ENCODE data around the gene IER3.
"Not testable (repeated sequence)": the region's sequence is repeated elsewhere in the genome, so short reads cannot be mapped to it uniquely, and the experiment has no call there.

IER3 gene

DNA sequence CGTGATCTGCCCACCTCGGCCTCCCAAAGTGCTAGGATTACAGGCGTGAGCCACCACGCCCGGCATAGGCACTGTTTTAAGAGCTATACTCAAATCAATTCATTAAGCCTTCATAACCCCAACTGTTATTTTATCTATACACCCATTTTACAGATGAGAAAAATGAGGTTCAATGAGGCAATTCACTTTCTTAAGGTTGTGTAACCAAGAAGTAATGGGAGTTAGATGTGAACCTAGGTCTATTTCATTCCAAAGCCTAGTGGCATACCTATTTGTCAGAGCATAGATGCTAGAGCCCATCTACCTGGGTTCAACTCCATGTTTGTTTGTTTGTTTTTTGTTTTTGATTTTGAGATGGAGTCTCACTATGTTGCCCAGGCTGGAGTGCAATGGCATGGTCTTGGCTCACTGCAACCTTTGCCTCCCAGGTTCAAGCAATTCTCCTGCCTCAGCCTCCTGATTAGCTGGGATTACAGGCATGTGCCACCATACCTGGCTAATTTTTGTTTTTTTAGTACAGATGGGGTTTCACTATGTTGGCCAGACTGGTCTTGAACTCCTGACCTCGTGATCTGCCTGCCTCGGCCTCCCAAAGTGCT, 12.2 kb upstream of the IER3 start:
- not testable (repeated sequence) for DNase-seq

DNA sequence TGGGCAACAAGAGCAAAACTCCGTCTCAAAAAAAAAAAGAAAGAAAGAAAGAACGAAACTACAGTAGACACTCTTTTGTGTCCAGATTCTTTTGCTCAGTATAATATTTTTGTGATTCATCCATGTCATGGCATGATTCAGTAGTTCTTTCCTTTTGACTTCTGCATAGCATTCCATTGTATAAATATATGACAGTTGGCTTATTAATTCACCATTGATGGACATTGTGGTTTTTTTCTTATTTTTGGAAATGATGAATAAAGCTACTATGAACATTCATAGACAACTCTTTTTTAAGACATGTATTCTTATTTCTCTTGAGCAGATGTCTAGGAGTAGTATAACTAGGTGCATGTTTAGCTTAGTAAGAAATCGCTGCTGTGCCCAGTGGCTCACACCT, 10.3 kb upstream of the IER3 start:
- no peak overlapping the region for H4K8ac ChIP-seq (ENCODE audit: low read length)
- no peak overlapping the region for H2AK5ac ChIP-seq (ENCODE audit: low read length, severe bottlenecking)
- no peak overlapping the region for H3K27ac ChIP-seq (ENCODE audit: low read length, poor library complexity, severe bottlenecking)
- H3K36me3 ChIP-seq (ENCODE audit: control insufficient read depth in 1 of 2, insufficient read depth in 2 of 2, low read depth in 1 of 2, low read length in 2 of 2): no peaks in the 10 kb centered on the region
- H2BK12ac ChIP-seq (ENCODE audit: low read length in 2 of 2): no peak overlapping the region
- H2BK15ac ChIP-seq (ENCODE audit: low read depth, poor library complexity, severe bottlenecking): no peak overlapping the region
- no peak overlapping the region for H3K9ac ChIP-seq (ENCODE audit: low read length)
- no peak overlapping the region for H3K14ac ChIP-seq (ENCODE audit: low read length in 2 of 2)
- H3K23ac ChIP-seq (ENCODE audit: low read length in 2 of 2): no peak overlapping the region
- DNase-seq: peak; percentile 21
- H3K79me1 ChIP-seq (replicated peaks; ENCODE audit: low read length, poor library complexity, severe bottlenecking): peaks cover 6% of the 10 kb centered on the region
- H3K9me3 ChIP-seq (ENCODE audit: control insufficient read depth, low read length): no peaks in the 10 kb centered on the region
- no peak overlapping the region for H3K18ac ChIP-seq (ENCODE audit: low read depth in 1 of 2, low read length in 2 of 2)
- H2AFZ ChIP-seq (ENCODE audit: low read depth, low read length): no peak overlapping the region
- H2BK120ac ChIP-seq (ENCODE audit: low read depth, low read length): no peak overlapping the region
- no peak overlapping the region for H3K4me2 ChIP-seq (ENCODE audit: low read length, poor library complexity, severe bottlenecking)
- no peak overlapping the region for H4K91ac ChIP-seq (ENCODE audit: low read length)
- 100% methylated on average over 1 of the region's 3 CpGs for WGBS
- H3K4ac ChIP-seq (ENCODE audit: low read depth in 1 of 2, low read length in 2 of 2): no peak overlapping the region
- H3K4me1 ChIP-seq (ENCODE audit: control insufficient read depth, insufficient read depth, low read depth, low read length): peaks cover 16% of the 10 kb centered on the region
- no peaks in the 10 kb centered on the region for H3K27me3 ChIP-seq (ENCODE audit: control insufficient read depth in 1 of 2, insufficient read depth in 1 of 2, low read length in 2 of 2)
- no peak overlapping the region for H3K4me3 ChIP-seq (ENCODE audit: insufficient read depth in 1 of 2, low read depth in 1 of 2, low read length in 2 of 2)
- H2BK5ac ChIP-seq (ENCODE audit: low read depth, low read length, poor library complexity, severe bottlenecking): no peak overlapping the region

More for the DNA sequence above, 12.2 kb upstream of the IER3 start:
- peak overlapping the region; percentile 46 for H2BK15ac ChIP-seq (ENCODE audit: low read depth, poor library complexity, severe bottlenecking)
- WGBS: 93% methylated on average over 4 of the region's 7 CpGs
- not testable (repeated sequence) for H2BK120ac ChIP-seq (ENCODE audit: low read depth, low read length); H4K91ac ChIP-seq (ENCODE audit: low read length); H3K79me1 ChIP-seq (replicated peaks; ENCODE audit: low read length, poor library complexity, severe bottlenecking); H2BK5ac ChIP-seq (ENCODE audit: low read depth, low read length, poor library complexity, severe bottlenecking); H4K8ac ChIP-seq (ENCODE audit: low read length); H3K4ac ChIP-seq (ENCODE audit: low read depth in 1 of 2, low read length in 2 of 2); H3K9ac ChIP-seq (ENCODE audit: low read length); H2AFZ ChIP-seq (ENCODE audit: low read depth, low read length); H3K18ac ChIP-seq (ENCODE audit: low read depth in 1 of 2, low read length in 2 of 2); H3K4me3 ChIP-seq (ENCODE audit: insufficient read depth in 1 of 2, low read depth in 1 of 2, low read length in 2 of 2); H3K27ac ChIP-seq (ENCODE audit: low read length, poor library complexity, severe bottlenecking); H3K36me3 ChIP-seq (ENCODE audit: control insufficient read depth in 1 of 2, insufficient read depth in 2 of 2, low read depth in 1 of 2, low read length in 2 of 2); H3K23ac ChIP-seq (ENCODE audit: low read length in 2 of 2); H3K27me3 ChIP-seq (ENCODE audit: control insufficient read depth in 1 of 2, insufficient read depth in 1 of 2, low read length in 2 of 2); H3K9me3 ChIP-seq (ENCODE audit: control insufficient read depth, low read length); H3K4me2 ChIP-seq (ENCODE audit: low read length, poor library complexity, severe bottlenecking); H3K14ac ChIP-seq (ENCODE audit: low read length in 2 of 2)
- peaks cover 16% of the 10 kb centered on the region for H3K4me1 ChIP-seq (ENCODE audit: control insufficient read depth, insufficient read depth, low read depth, low read length)
- H2AK5ac ChIP-seq (ENCODE audit: low read length, severe bottlenecking): peak overlapping the region; percentile 99
- H2BK12ac ChIP-seq (ENCODE audit: low read length in 2 of 2): peak overlapping the region in 1 of 2 experiments; percentile 24

DNA sequence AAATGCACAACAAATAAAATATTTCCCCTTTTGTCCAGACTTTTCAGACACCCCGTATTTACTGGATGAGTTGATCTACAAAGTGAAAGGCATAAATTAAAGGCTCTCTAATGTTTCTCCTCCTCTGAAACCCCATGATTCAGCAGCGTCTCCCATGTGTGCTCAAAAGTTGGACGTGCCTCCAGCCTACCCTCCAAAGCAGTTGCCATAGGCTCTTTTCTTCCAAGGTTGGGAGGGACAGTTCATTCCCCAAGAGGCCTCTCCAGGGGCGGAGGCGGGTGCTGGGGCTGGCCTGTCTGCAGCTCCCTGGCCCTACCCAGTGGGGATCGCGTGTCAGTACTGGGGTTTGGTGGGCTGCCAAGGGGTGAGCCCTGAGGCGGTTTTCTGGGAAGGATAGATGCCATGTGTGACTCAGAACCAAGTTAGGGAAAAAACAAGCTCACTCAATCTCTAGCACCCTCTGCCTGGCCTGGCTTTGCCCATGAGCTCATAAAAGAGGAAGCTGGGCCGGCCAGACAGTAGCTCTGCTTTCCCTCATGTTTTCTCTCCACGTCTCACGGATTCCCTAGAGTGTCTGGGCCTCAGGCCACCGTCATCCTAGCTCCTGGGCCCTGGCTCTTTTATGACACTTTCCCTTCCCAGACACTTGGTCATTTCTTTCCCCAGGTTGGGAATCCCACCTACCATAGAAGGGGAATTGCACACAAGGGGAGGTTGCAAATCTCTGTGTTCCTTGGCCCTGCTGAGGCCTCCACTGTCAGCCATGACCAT, 8.0 kb upstream of the IER3 start:
- H2BK120ac ChIP-seq (ENCODE audit: low read depth, low read length): peak overlapping the region; percentile 86
- 32% methylated on average over 12 of the region's 12 CpGs for WGBS
- H3K79me1 ChIP-seq (replicated peaks; ENCODE audit: low read length, poor library complexity, severe bottlenecking): peaks cover 6% of the 10 kb centered on the region
- peak overlapping the region in 1 of 2 experiments; percentile 62 for H3K4me3 ChIP-seq (ENCODE audit: insufficient read depth in 1 of 2, low read depth in 1 of 2, low read length in 2 of 2)
- peaks cover 25% of the 10 kb centered on the region for H3K4me1 ChIP-seq (ENCODE audit: control insufficient read depth, insufficient read depth, low read depth, low read length)
- H3K9ac ChIP-seq (ENCODE audit: low read length): peak overlapping the region; percentile 80
- peak overlapping the region; percentile 74 to 92 for H3K18ac ChIP-seq (ENCODE audit: low read depth in 1 of 2, low read length in 2 of 2)
- peak overlapping the region; percentile 99 for H3K27ac ChIP-seq (ENCODE audit: low read length, poor library complexity, severe bottlenecking)
- H2AK5ac ChIP-seq (ENCODE audit: low read length, severe bottlenecking): peak overlapping the region; percentile 97
- peak overlapping the region; percentile 99 for H2BK5ac ChIP-seq (ENCODE audit: low read depth, low read length, poor library complexity, severe bottlenecking)
- no peaks in the 10 kb centered on the region for H3K36me3 ChIP-seq (ENCODE audit: control insufficient read depth in 1 of 2, insufficient read depth in 2 of 2, low read depth in 1 of 2, low read length in 2 of 2)
- H3K14ac ChIP-seq (ENCODE audit: low read length in 2 of 2): peak overlapping the region in 1 of 2 experiments; percentile 73
- H3K23ac ChIP-seq (ENCODE audit: low read length in 2 of 2): no peak overlapping the region
- no peaks in the 10 kb centered on the region for H3K27me3 ChIP-seq (ENCODE audit: control insufficient read depth in 1 of 2, insufficient read depth in 1 of 2, low read length in 2 of 2)
- peak overlapping the region; percentile 93 for H4K8ac ChIP-seq (ENCODE audit: low read length)
- DNase-seq: peak; percentile 100
- no peaks in the 10 kb centered on the region for H3K9me3 ChIP-seq (ENCODE audit: control insufficient read depth, low read length)
- no peak overlapping the region for H3K4me2 ChIP-seq (ENCODE audit: low read length, poor library complexity, severe bottlenecking)
- peak overlapping the region; percentile 85 to 86 for H3K4ac ChIP-seq (ENCODE audit: low read depth in 1 of 2, low read length in 2 of 2)
- H4K91ac ChIP-seq (ENCODE audit: low read length): peak overlapping the region; percentile 92
- peak overlapping the region; percentile 82 for H2BK12ac ChIP-seq (ENCODE audit: low read length in 2 of 2)
- peak overlapping the region; percentile 94 for H2BK15ac ChIP-seq (ENCODE audit: low read depth, poor library complexity, severe bottlenecking)
- H2AFZ ChIP-seq (ENCODE audit: low read depth, low read length): no peak overlapping the region

DNA sequence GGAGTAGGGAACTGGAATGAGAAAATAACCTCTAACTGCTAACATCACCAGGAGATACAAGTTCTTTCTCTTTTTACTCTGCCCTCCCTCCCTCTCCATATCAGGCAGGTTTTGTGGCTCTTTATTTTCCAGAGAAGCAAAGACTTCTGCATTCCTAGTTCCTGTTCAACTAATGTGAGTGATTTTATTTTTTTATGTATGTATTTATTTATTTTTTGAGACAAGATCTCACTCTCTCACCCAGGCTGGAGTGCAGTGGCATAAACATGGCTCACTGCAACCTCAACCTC, 6.0 kb upstream of the IER3 start:
- no peak overlapping the region for H3K4me2 ChIP-seq (ENCODE audit: low read length, poor library complexity, severe bottlenecking)
- H3K4ac ChIP-seq (ENCODE audit: low read depth in 1 of 2, low read length in 2 of 2): no peak overlapping the region
- H2BK120ac ChIP-seq (ENCODE audit: low read depth, low read length): no peak overlapping the region

More for the DNA sequence above, 6.0 kb upstream of the IER3 start:
- no peaks in the 10 kb centered on the region for H3K9me3 ChIP-seq (ENCODE audit: control insufficient read depth, low read length)
- no peaks in the 10 kb centered on the region for H3K79me1 ChIP-seq (replicated peaks; ENCODE audit: low read length, poor library complexity, severe bottlenecking)
- H3K23ac ChIP-seq (ENCODE audit: low read length in 2 of 2): no peak overlapping the region
- no peak overlapping the region for H3K4me3 ChIP-seq (ENCODE audit: insufficient read depth in 1 of 2, low read depth in 1 of 2, low read length in 2 of 2)
- no peaks in the 10 kb centered on the region for H3K27me3 ChIP-seq (ENCODE audit: control insufficient read depth in 1 of 2, insufficient read depth in 1 of 2, low read length in 2 of 2)
- H3K27ac ChIP-seq (ENCODE audit: low read length, poor library complexity, severe bottlenecking): peak overlapping the region; percentile 89
- H2BK15ac ChIP-seq (ENCODE audit: low read depth, poor library complexity, severe bottlenecking): no peak overlapping the region
- H2AK5ac ChIP-seq (ENCODE audit: low read length, severe bottlenecking): peak overlapping the region; percentile 88
- H3K36me3 ChIP-seq (ENCODE audit: control insufficient read depth in 1 of 2, insufficient read depth in 2 of 2, low read depth in 1 of 2, low read length in 2 of 2): no peaks in the 10 kb centered on the region
- H3K18ac ChIP-seq (ENCODE audit: low read depth in 1 of 2, low read length in 2 of 2): no peak overlapping the region
- H2AFZ ChIP-seq (ENCODE audit: low read depth, low read length): no peak overlapping the region
- H3K14ac ChIP-seq (ENCODE audit: low read length in 2 of 2): no peak overlapping the region
- no peak overlapping the region for H3K9ac ChIP-seq (ENCODE audit: low read length)
- H4K91ac ChIP-seq (ENCODE audit: low read length): no peak overlapping the region
- H3K4me1 ChIP-seq (ENCODE audit: control insufficient read depth, insufficient read depth, low read depth, low read length): peaks cover 26% of the 10 kb centered on the region
- H2BK12ac ChIP-seq (ENCODE audit: low read length in 2 of 2): peak overlapping the region in 1 of 2 experiments; percentile 31
- no peak for DNase-seq
- no peak overlapping the region for H4K8ac ChIP-seq (ENCODE audit: low read length)
- peak overlapping the region; percentile 85 for H2BK5ac ChIP-seq (ENCODE audit: low read depth, low read length, poor library complexity, severe bottlenecking)

Data from mesenchymal stem cell (in vitro differentiated cells and primary cell).